Activated T-cell treated with anti-CD3 and anti-CD28 coated beads, Interleukin-2, amount 50 U/mL, for 24 hours (primary cell): ENCODE data around the gene SLC1A5.

Source experiments
- DNase-seq: peaks from one replicate; pipeline ENCODE4 v3.0.0-alpha.2; 2020
- H3K27ac Mint-ChIP-seq: 2 replicates; pipeline ENCODE4 v1.8.0; 2020; ENCODE audit warnings: mild to moderate bottlenecking, mixed read lengths
- H3K27me3 Mint-ChIP-seq: 2 replicates; pipeline ENCODE4 v1.8.0; 2020; ENCODE audit warnings: mixed read lengths
- H3K36me3 Mint-ChIP-seq: 2 replicates; pipeline ENCODE4 v1.8.0; 2020; ENCODE audit warnings: low read depth, mixed read lengths
- H3K4me1 Mint-ChIP-seq: 2 replicates; pipeline ENCODE4 v1.8.0; 2020; ENCODE audit warnings: low read depth, mixed read lengths
- H3K4me3 Mint-ChIP-seq: 2 replicates; pipeline ENCODE4 v1.8.0; 2020; ENCODE audit warnings: mild to moderate bottlenecking, moderate library complexity, mixed read lengths
- H3K9me3 Mint-ChIP-seq: 2 replicates; pipeline ENCODE4 v1.8.0; 2020; ENCODE audit warnings: mixed read lengths

Gene SLC1A5

DNA sequence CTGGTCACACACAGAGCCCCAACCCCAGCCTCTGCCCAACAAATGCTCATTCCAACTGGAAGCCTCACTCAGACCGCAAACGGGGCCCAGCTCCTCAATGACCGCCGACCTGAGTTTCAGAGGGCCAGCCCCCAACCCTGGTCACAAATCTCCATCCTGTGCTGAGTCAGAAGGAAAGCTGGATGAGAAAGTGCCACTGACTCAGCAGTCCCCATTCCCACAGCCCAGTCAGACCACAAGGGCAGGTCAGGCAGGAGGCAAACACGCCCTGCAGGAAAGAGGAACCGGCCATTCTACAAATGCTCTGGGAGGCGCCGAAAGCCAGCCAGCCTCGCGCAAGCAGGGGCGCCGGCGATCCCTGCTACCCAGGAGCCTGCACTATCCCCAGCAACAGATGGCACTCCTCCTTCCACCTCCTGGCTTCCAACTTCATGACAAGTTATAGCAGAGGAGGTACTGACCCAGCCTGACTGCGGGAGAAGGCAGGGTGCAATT lies 57.3 kb downstream of the SLC1A5 start:
- peak overlapping the region; percentile 51 for H3K27ac Mint-ChIP-seq
- no peaks in the 10 kb centered on the region for H3K9me3 Mint-ChIP-seq
- H3K27me3 Mint-ChIP-seq = no peaks in the 10 kb centered on the region
- no peak overlapping the region for H3K4me3 Mint-ChIP-seq
- peaks cover 24% of the 10 kb centered on the region for H3K4me1 Mint-ChIP-seq
- peaks cover 89% of the 10 kb centered on the region for H3K36me3 Mint-ChIP-seq
- no peak for DNase-seq

GRCh38 chr19:46730595-46730994 lies 57.8 kb downstream of the SLC1A5 start:
- H3K4me3 Mint-ChIP-seq = no peak overlapping the region
- DNase-seq = no peak
- no peaks in the 10 kb centered on the region for H3K9me3 Mint-ChIP-seq
- peak overlapping the region; percentile 51 for H3K27ac Mint-ChIP-seq
- H3K4me1 Mint-ChIP-seq = peaks cover 24% of the 10 kb centered on the region
- peaks cover 90% of the 10 kb centered on the region for H3K36me3 Mint-ChIP-seq
- H3K27me3 Mint-ChIP-seq = no peaks in the 10 kb centered on the region

GRCh38 chr19:46730187-46730586 lies 58.2 kb downstream of the SLC1A5 start:
- H3K27ac Mint-ChIP-seq = peak overlapping the region; percentile 51
- H3K27me3 Mint-ChIP-seq = no peaks in the 10 kb centered on the region
- no peak overlapping the region for H3K4me3 Mint-ChIP-seq
- no peak for DNase-seq
- H3K4me1 Mint-ChIP-seq = peaks cover 24% of the 10 kb centered on the region
- no peaks in the 10 kb centered on the region for H3K9me3 Mint-ChIP-seq
- peaks cover 90% of the 10 kb centered on the region for H3K36me3 Mint-ChIP-seq

GRCh38 chr19:46729696-46730095 lies 58.7 kb downstream of the SLC1A5 start:
- DNase-seq = no peak
- H3K4me1 Mint-ChIP-seq = peaks cover 24% of the 10 kb centered on the region
- no peaks in the 10 kb centered on the region for H3K27me3 Mint-ChIP-seq
- peak overlapping the region; percentile 47 for H3K27ac Mint-ChIP-seq
- H3K4me3 Mint-ChIP-seq = no peak overlapping the region
- H3K36me3 Mint-ChIP-seq = peaks cover 94% of the 10 kb centered on the region
- H3K9me3 Mint-ChIP-seq = no peaks in the 10 kb centered on the region

- Mint-ChIP-seq H3K9me3 (no peaks in the 10 kb centered on the region), H3K27me3 (no peaks in the 10 kb centered on the region), H3K4me3 (no peak overlapping the region), H3K36me3 (peaks cover 96% of the 10 kb centered on the region), H3K27ac (peak overlapping the region; percentile 63), H3K4me1 (peaks cover 24% of the 10 kb centered on the region)
- DNase-seq = peak; percentile 87
Measured at GRCh38 chr19:46728693-46729339, 59.6 kb downstream of the SLC1A5 start.

GRCh38 chr19:46728208-46728607 lies 60.2 kb downstream of the SLC1A5 start:
- peaks cover 96% of the 10 kb centered on the region for H3K36me3 Mint-ChIP-seq

DNA sequence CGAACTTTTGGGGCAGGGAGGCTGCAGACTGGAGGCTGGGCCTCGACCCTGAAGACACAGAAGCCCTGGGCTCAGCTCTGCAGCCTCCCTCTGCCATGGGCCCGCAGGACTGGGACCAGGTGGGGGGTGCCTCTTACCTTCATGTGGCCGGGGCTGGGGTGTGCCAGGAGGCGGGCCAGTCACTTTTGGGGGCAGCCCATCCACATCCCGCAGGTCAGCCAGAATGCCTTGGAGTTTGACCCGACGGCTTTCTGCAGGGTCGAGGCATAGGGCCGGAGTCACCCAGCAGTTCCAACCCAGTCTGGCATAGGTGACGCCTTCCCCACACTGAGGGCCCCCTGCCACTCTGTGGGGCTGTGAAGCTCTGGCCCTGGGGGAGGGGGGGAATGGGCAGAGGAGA lies 60.6 kb downstream of the SLC1A5 start:
- DNase-seq = no peak
- H3K4me1 Mint-ChIP-seq = peaks cover 24% of the 10 kb centered on the region
- no peaks in the 10 kb centered on the region for H3K27me3 Mint-ChIP-seq
- no peak overlapping the region for H3K4me3 Mint-ChIP-seq
- H3K36me3 Mint-ChIP-seq = peaks cover 94% of the 10 kb centered on the region
- H3K27ac Mint-ChIP-seq = no peak overlapping the region
- no peaks in the 10 kb centered on the region for H3K9me3 Mint-ChIP-seq

More at GRCh38 chr19:46728208-46728607, 60.2 kb downstream of the SLC1A5 start:
- no peak for DNase-seq
- no peak overlapping the region for H3K4me3 Mint-ChIP-seq
- H3K27me3 Mint-ChIP-seq = no peaks in the 10 kb centered on the region
- peaks cover 24% of the 10 kb centered on the region for H3K4me1 Mint-ChIP-seq
- peak overlapping the region; percentile 63 for H3K27ac Mint-ChIP-seq
- H3K9me3 Mint-ChIP-seq = no peaks in the 10 kb centered on the region

GRCh38 chr19:46726971-46727501 lies 61.4 kb downstream of the SLC1A5 start:
- no peak overlapping the region for H3K4me3 Mint-ChIP-seq
- no peaks in the 10 kb centered on the region for H3K9me3 Mint-ChIP-seq
- H3K27me3 Mint-ChIP-seq = no peaks in the 10 kb centered on the region
- H3K27ac Mint-ChIP-seq = no peak overlapping the region
- peaks cover 23% of the 10 kb centered on the region for H3K4me1 Mint-ChIP-seq
- peaks cover 94% of the 10 kb centered on the region for H3K36me3 Mint-ChIP-seq
- DNase-seq = no peak

DNA sequence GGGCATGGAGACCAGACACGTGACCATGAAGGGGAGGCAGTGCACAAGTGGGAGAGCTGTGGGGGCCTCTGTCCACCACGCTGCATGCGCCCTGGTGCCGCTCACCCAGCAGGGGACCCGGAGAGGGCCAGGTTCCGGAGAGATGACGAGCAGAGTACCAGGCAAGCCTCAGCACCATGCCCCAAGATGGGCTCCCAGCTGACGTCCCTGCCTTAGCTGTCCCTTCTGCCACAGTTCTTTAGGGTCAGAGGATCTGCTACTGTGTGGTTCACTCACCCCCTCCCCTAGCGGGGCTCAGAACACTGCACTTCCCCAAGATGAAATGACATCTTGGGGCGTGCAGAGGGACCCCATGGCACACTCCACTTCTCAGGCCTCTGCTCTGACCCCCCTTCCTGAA lies 61.8 kb downstream of the SLC1A5 start:
- H3K27me3 Mint-ChIP-seq = no peaks in the 10 kb centered on the region
- no peak overlapping the region for H3K27ac Mint-ChIP-seq
- H3K36me3 Mint-ChIP-seq = peaks cover 94% of the 10 kb centered on the region
- no peaks in the 10 kb centered on the region for H3K9me3 Mint-ChIP-seq
- H3K4me1 Mint-ChIP-seq = peaks cover 18% of the 10 kb centered on the region
- no peak overlapping the region for H3K4me3 Mint-ChIP-seq
- no peak for DNase-seq

GRCh38 chr19:46725859-46726393 lies 62.5 kb downstream of the SLC1A5 start:
- Mint-ChIP-seq H3K27ac (no peak overlapping the region), H3K36me3 (peaks cover 94% of the 10 kb centered on the region), H3K27me3 (no peaks in the 10 kb centered on the region), H3K4me3 (no peak overlapping the region), H3K9me3 (no peaks in the 10 kb centered on the region), H3K4me1 (peaks cover 13% of the 10 kb centered on the region)
- DNase-seq = no peak

DNA sequence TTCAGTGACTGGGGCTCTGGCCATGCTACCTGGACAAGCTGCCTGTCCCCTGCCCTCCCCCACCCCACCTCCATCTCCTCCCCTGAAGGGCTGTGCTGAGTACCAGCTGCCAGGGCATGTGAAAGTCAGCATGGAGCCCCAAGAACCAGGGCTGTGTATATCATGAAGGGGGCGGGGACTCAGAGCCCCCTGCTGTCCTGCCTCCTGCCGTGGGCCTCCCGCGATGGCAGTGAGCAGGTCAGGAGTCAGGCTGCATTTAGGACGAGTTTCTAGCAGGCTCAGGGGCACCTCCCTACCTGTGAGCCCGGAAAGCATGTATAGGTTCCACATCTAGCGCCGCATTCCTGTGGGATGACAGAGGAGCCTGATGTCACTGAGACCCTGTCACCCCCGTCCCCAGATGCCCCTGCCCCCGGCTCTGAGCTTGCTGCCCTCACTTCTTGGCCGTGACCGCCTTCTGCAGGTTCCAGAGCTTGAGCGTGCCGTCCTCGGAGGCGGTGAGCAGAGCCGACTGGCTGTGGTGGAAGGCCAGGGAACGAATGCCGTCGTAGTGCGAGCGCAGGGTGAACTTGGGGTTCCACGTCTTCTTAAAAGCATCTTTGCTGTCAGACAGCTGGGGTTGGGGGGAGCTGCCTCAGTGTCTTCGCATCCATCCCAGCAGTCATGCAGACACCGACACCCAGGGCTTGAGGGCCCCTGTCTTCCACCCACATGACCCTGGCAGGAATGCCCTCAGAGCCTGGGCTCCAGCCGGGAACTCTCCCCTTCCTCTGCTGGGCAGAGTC lies 63.2 kb downstream of the SLC1A5 start:
- DNase-seq = no peak
- no peak overlapping the region for H3K4me3 Mint-ChIP-seq
- peaks cover 94% of the 10 kb centered on the region for H3K36me3 Mint-ChIP-seq
- H3K27me3 Mint-ChIP-seq = no peaks in the 10 kb centered on the region
- peaks cover 9% of the 10 kb centered on the region for H3K4me1 Mint-ChIP-seq
- H3K9me3 Mint-ChIP-seq = no peaks in the 10 kb centered on the region
- no peak overlapping the region for H3K27ac Mint-ChIP-seq
